GM12892 (cell line): ENCODE results near the gene NRCAM.

ENCODE experiments used
- POLR2A ChIP-seq: IDR thresholded peaks from 2 replicates; pipeline ENCODE4 v1.6.1; 2011; ENCODE audit warnings: low read depth, low read length, control low read depth
- POLR2AphosphoS5 ChIP-seq: IDR thresholded peaks from 2 replicates; pipeline ENCODE4 v1.6.1; 2011; ENCODE audit warnings: low read depth, low read length, control low read depth
- TAF1 ChIP-seq: IDR thresholded peaks from 2 replicates; pipeline ENCODE4 v1.6.1; 2011; ENCODE audit warnings: low read depth, mild to moderate bottlenecking, control low read depth, low read length, borderline replicate concordance

DNA sequence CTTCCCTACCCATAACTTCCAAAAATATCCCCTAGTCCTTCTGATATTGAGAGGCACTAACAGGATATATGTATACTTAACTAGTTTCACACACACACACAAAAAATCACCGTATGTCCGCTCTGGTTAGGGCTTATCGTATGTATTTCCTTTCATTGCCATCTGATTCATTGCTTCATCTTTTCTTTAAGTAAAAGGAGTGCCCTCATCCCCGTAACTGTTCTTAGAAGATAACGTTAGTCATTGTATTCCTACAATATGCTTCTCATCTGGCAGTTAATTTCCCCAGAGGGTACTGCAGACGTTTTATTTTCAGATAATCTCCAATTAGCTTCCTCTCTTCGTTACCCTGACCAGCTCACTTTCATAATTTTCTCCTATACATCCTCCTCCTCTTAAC is 37.3 kb downstream of the NRCAM start:
- TF ChIP-seq POLR2A (no peak), POLR2AphosphoS5 (no peak), TAF1 (no peak)
